ENCODE data around the gene RASSF3.

GRCh38 chr12:64696080-64696741, 85.9 kb downstream of the RASSF3 start:
- peak in 5 of 6 experiments; percentile 14 to 65 (median 50) for TF ChIP-seq CTCF (IDR thresholded peaks at IDR 0.05)
- no peak for TF ChIP-seq POLR2A (IDR thresholded peaks at IDR 0.05)

All from adrenal gland (tissue), 5 donors.